ENCODE measurements around the gene NYNRIN.

The NYNRIN gene

GRCh38 chr14:24463017-24463883 lies 64.4 kb downstream of the NYNRIN start:
- no peak for DNase-seq

GRCh38 chr14:24463884-24464785 lies 65.3 kb downstream of the NYNRIN start:
- DNase-seq, result no peak

GRCh38 chr14:24465368-24465767 lies 66.6 kb downstream of the NYNRIN start:
- no peak for DNase-seq

- no peak for DNase-seq
These were observed 67.0 kb downstream of the NYNRIN start for GRCh38 chr14:24465805-24466204.
